AG20443 (cell line): ENCODE measurements around the gene CABP1.

Experiments
- DNase-seq: peaks from one replicate; pipeline ENCODE4 v3.0.0; 2012; ENCODE audit warnings: low spot score, mixed read lengths

CABP1 gene

DNA sequence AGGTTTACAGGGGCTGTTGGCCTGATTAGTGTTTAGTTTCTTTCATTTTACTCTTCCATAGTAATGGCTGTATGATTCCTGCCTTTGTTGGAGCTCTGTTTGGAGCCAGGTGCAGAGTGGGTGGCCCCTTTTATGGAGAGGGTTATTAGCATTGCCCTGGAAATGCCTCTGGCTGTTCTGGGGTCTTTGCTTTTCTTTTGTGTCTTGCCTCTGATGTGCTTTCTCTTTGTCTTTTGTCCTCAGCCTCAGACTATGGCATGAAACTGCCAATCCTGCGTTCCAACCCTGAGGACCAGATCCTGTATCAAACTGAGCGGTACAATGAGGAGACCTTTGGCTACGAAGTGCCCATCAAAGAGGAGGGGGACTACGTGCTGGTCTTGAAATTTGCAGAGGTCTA, 53.4 kb downstream of the CABP1 start:
- DNase-seq: no peak

DNA sequence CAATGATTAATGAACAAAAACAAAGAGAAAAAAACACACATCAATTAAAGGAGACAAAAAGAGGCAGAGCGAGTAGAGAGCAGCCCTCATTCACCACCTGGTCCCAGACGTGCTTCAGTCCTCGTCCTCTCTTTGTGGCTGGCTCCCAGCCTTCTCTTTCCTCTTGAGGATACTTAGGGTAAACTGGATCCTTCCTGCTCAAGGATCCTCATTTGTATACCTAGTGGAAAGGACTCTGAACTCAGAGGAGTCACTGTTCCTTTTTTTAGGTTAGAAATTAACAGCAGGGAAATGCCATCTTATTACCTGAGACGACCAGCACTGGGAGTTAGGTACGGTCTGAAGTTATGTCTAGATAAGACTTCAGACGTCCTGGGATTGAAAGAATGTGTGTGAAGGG, 56.2 kb downstream of the CABP1 start:
- DNase-seq: no peak

DNA sequence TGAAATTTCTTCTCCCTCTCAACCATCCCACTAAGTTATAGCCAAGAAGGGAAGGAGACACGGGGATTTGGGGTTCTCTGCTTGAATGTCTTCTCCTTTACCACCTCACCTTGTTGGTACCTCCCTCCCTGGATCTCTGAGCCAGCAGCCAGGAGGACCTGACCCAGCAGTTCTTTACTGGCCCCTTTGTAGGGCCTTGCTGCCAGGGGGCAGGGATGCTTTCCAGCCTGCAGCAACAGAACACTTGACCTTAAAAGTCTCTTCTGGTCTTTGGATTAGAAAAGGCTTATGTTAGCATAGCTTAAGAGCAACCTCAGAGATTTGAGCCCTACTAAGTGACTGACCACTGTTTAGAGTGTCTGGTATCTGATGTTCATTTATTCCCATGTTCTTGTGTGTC, 56.9 kb downstream of the CABP1 start:
- no peak for DNase-seq

DNA sequence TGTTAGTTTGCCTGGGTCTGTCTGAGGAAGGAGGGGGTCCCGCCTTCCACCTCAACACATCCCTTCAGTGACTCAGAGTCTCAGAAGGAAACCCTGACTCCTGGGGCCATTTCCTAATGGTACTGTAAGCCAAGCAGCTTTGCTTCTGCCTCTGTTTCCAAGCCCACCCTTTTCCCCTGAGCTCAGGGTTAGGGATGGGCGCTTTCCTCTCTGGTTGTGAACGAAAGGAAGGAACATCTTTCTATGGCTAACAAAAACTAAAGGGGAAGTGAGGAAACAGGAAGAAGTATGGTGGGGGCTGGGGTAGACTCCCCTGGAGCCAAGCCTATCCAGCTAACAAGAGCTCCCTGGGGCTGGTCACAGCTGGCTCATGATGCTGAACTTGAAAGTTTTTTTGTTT, 58.2 kb downstream of the CABP1 start:
- no peak for DNase-seq

DNA sequence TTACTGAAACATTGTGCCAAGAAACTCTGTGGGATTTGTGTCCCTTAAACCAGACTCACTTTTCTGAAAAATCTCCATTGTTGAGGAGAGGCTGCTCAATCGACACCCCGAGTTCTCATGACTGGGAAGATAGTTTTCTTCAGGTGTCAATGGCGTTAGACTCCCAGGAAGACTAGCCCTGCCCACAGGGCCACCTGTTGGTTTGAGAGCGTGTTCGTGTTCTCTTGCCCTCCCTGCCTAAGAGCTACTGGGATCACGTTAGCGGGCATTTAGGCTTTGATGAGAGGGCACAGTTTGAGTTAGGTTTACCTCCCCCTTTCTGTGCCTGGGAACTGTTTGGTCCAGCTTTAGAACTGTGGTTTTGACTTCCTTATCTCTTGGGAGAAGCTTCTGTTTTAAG, 59.1 kb downstream of the CABP1 start:
- no peak for DNase-seq

DNA sequence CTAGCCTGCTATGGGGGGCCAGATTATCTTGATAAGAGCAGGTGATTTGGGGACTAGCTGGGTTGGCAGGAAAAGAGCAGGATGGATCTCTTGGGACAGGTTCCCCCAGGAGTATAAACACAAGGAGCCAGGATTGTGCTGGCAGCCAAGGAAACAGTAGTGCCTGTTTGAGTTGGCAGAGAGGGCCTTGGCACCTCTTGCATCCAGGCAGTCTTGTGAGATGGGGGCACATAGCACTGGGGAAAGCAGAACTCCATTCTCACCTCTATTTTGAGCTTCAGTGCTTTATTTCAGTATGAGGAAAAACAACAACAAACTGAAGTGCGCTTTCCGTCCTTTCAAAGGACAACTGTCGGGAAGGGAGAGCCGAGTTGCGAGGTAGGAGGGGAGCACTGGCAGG, 60.5 kb downstream of the CABP1 start:
- no peak for DNase-seq

DNA sequence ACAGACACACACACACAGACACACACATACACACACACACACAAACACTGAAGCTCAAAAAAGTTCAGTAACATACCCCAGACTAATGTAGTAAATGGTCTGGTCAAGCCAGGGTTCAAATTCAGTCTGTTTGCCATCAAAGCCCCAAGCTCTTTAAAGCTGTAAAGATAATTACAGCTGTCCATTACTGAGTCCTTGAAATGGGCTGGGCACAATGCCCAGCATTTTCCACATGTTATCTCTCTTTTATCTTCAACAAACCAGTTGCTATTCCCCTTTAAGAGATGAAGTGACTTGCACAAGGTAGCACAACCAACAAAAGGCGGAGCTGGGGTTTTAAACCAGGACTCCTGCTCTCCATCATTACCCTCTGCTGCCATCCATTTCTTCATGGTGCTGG, 62.2 kb downstream of the CABP1 start:
- no peak for DNase-seq

DNA sequence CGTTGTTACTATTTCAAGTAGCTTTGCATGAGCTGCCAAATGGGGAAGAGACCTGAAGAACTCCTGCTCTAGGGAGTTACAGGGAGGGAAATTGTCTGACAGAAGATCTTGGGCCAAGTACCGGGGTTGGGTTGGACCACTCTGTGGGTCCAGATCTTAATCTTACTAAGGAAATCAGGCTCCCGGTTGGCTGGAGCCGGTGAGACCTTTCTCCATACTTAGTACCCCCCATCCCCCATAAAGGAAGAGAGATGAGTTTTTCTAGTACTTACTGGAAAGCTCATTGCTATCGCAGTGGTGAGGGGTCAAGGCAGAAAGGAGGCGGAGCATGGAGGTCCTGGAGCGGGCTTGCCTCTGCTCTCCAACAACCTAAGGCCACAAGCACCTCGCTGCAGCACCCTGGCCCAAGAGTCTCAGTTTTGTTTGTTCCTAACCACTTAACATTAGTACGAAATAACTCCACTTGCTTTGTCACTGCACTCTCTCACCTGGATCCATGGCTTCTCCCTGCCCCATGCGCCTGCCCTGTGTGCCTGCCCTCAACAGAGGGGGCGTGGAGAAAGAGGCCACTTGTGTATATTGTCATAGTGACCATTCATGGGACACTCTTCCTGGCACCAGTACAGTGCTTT, 63.0 kb downstream of the CABP1 start:
- DNase-seq: no peak

DNA sequence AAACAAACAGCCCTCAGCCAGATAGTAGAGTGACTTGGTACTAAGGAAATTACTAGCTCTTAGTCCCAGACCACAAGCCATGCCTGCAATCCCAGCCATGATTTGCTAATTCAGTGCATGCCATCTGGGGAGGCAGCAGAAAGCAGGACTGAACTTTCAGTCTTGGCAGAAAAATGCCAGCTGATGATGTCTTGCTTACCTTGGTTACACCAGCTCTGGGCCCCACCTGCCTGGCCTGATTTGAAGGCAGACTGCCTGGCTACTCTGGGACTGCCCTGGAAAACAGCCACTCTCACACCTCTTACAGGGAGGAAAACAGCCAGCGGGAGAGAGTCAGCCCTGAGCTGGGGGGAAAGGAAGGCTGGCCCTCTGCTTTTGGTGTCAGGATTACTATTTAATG, 65.2 kb downstream of the CABP1 start:
- no peak for DNase-seq

DNA sequence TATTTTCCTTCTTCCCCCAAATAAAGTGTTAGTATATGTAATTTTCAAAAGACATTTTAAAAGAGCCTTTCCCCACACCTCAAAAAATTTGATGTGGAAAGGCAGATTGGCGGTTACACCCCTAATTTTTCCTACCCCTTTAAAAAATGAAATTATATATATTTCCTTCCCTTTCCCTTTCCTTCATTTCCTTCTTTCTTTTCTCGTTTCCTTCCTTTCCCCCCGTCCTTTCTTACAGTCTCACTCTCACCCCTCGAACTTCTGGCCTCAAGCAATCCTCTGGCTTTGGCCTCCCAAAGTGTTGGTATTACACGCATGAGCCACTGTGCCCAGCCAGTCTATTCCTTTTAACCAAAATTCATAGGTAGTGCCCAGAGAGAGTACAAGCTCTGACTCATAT, 65.6 kb downstream of the CABP1 start:
- no peak for DNase-seq

DNA sequence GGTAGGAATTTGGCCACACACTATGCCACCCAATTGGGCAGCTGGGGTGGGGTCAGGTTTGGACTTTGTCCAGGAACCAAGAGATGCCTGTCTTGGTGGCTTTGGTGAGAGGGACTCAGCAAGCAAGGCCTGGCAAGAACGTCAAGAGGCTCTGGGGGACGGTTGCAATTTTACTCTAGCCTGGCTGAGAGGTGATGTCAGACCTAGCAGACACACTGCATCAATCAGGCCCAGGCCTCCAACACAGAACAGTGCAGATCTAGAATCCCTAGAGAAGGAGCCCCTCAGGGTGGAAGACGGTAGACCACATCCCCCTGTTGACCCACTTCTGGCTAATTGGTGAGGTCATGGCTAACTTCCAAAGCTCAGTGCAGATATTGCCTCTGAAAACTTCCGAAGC, 68.2 kb downstream of the CABP1 start:
- DNase-seq: no peak

DNA sequence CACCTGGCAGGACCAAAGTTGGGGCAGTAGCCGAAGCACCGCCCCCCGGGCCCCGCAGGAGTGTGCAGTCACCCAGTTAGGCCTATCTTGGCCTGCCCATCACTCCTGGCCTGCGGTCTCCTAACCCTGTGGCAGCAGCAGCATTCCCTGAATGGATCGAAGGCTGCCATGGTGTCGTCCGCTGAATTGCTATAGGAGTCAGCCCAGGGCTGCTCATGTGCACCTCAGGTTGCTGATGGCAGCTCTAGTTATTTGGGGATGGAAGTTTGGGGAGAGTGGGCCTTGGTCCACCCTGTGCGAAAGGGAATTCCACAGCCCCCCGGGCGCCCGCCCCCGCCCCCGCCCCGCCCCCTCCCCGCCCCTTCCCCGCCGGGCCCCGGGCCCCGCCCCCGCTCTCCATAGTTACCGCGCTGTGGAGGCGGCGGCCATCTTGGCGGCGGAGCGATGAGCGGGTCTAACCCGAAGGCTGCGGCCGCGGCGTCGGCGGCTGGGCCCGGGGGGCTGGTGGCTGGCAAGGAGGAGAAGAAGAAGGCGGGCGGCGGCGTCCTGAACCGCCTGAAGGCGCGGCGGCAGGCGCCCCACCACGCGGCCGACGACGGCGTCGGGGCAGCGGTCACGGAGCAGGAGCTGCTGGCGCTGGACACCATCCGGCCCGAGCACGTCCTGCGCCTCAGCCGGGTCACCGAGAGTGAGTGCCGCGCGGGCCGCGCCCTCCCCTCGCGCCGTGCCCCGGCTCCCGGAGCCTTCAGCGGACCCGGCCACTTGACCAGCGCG, 69.8 kb downstream of the CABP1 start, which contains the start of gene UNC119B:
TSS of gene UNC119B (plus strand) at position 428 of the 774 bp plus-strand sequence. CDS start at position 445, 17 bp downstream.
- DNase-seq: peak; percentile 93

DNA sequence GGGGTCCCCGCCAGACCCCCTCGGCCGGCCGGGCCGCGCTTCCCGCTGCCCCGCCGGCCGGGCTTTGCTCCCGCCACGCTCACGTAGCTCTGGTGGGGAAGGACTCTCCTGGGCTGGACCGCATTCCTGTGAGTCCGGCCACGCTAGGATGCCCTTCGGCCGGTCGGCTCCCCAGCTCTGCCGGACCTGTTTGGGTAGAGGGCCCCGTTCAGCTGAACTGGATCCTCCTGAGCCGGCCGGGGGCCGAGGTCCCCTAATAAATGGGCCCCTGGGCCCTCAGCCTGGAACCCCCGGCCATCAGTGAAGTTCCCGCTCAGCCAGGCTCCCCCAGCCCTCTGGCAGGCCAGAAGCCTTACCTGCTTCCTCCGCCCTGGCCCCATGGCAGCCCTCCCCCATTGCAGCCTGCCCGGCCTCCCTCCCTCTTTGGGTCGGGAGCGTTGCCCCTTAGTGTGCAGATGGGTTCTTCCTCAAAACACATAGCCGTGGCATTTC, 70.4 kb downstream of the CABP1 start:
- peak; percentile 30 for DNase-seq

DNA sequence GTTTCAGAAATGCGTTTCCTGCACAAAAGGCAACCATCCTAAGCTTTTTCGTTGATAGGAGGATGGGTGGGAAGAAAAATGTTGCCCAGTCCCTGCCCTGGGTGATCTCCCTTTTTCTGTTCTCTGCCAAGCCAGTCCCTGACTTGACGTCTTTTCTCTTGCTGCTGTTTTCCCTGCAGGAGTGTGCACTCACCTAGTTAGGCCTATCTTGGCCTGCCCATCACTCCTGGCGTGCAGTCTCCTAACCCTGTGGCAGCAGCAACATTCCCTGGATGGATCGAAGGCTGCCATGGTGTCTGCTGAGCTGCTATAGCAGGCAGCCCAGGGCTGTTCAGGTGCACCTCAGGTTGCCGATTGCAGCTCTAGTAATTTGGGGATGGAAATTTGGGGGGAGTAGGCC, 71.0 kb downstream of the CABP1 start:
- no peak for DNase-seq

DNA sequence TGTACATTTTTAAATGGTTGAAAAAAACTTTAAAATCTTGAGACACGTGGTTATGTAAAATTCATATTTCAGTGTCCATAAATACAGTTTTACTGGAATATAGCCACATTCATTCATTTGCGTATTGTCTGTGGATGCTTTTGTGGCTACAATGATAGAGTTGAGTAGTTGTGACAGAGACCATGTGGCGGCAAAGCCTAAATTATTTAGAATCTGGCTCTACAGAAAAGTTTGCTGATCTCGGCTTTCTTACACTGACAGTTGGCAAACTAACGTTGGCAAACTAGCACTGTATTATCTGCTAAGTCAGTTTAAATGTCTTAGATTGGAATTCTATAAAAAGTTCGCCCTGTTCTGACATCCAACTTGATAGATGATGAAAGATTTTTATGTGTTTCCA, 72.2 kb downstream of the CABP1 start:
- no peak for DNase-seq

DNA sequence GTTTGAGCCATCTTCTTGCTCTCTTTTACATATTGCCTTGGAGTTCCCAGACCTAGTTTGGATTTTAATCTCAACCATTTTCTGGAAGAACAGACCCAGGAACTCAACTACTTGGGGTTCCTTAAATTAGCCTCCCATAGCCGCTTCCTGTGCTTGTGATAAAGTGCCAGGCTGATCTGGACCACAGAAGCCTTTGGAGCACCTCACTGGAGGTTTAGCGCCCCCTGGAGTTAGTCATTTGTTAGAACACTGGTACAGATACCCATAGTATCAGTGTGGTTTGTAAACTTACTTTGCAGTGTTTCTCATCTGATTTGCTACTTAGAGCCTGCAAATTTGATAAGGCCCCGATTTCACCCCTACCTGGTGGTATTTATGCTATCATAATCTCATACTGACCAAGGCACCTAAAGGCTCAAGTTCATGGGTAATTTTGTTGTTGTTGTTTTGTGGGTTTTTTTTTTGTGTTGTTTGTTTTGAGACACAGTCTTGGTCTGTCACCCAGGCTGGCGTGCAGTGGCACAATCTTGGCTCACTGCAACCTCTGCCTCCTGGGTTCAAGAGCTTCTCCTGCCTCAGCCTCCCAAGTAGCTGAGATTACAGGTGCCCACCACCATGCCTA, 73.5 kb downstream of the CABP1 start:
- DNase-seq: peak; percentile 82
